ENCODE data around the gene PIGU. TPM values are rescaled to one million over a fixed set of nuclear protein-coding genes. Genes with fewer than 3 reads are reported as not detected.

PIGU gene
- total RNA-seq, 1 experiment from 2014 or later, result 25.1 TPM

DNA sequence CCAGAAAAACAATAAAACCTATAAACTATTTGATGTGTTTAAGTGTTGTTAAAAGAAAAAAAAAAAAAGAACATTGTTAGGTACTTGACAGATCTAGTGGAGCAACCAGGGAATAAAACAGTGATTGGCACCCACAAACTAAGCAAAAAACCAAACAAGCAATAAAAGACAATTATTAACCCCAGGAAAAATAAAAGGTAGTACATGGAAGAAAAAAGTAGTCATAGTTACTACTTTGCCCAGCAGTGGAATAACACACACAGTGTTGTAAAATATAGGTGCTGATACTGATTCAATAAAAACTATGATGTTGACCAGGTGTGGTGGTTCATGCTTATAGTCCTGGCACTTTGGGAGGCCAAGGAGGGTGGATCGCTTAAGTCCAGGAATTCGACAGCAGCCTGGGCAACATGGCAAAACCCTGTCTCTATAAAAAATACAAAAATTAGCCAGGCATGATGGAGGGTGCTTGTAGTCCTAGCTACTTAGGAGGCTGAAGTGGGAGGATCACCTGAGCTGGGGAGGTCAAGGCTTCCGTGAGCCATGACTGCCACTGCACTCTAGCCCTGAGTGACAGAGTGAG is 43.9 kb downstream of the PIGU start:
- Histone ChIP-seq H3K9me2 (ENCODE audit: insufficient read depth) (no peaks in the 10 kb centered on the region), H3K27ac (ENCODE audit: low read depth, low read length) (no peak overlapping the region), H3K27me3 (ENCODE audit: insufficient read depth, low read length) (no peaks in the 10 kb centered on the region), H3K79me2 (ENCODE audit: insufficient read depth, low read length) (no peaks in the 10 kb centered on the region), H2AFZ (ENCODE audit: low read depth, low read length, poor library complexity, severe bottlenecking) (no peak overlapping the region), H3K4me3 (replicated peaks in 1 of 2; ENCODE audit: low read depth in 1 of 2, low read length in 2 of 2) (no peak overlapping the region), H3K4me2 (ENCODE audit: low read length) (no peak overlapping the region), H4K20me1 (ENCODE audit: insufficient read depth) (no peaks in the 10 kb centered on the region), H3K9me3 (ENCODE audit: control insufficient read depth in 1 of 2, insufficient read depth in 1 of 2, low read depth in 1 of 2, low read length in 2 of 2) (no peaks in the 10 kb centered on the region), H3K4me1 (ENCODE audit: control insufficient read depth in 1 of 2, insufficient read depth in 2 of 2, low read length in 2 of 2) (no peaks in the 10 kb centered on the region), H3K36me3 (ENCODE audit: control insufficient read depth in 1 of 2, insufficient read depth in 2 of 2, low read length in 2 of 2) (peaks cover 0 to 5% of the 10 kb centered on the region in 2 experiments; a peak in 2 of 4 replicates), H3K9ac (ENCODE audit: low read length) (no peak overlapping the region)
- TF ChIP-seq, protein P1, sequence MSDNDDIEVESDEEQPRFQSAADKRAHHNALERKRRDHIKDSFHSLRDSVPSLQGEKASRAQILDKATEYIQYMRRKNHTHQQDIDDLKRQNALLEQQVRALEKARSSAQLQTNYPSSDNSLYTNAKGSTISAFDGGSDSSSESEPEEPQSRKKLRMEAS (IDR thresholded peaks at IDR 0.05), result no peak
- TF ChIP-seq, protein P2, sequence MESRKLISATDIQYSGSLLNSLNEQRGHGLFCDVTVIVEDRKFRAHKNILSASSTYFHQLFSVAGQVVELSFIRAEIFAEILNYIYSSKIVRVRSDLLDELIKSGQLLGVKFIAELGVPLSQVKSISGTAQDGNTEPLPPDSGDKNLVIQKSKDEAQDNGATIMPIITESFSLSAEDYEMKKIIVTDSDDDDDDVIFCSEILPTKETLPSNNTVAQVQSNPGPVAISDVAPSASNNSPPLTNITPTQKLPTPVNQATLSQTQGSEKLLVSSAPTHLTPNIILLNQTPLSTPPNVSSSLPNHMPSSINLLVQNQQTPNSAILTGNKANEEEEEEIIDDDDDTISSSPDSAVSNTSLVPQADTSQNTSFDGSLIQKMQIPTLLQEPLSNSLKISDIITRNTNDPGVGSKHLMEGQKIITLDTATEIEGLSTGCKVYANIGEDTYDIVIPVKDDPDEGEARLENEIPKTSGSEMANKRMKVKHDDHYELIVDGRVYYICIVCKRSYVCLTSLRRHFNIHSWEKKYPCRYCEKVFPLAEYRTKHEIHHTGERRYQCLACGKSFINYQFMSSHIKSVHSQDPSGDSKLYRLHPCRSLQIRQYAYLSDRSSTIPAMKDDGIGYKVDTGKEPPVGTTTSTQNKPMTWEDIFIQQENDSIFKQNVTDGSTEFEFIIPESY (IDR thresholded peaks at IDR 0.05; ENCODE audit: extremely low read depth, insufficient replicate concordance, low read length), result no peak
- TF ChIP-seq EZH2 (IDR thresholded peaks at IDR 0.05), result no peak
- no peak for TF ChIP-seq FOSL1 (IDR thresholded peaks at IDR 0.05; ENCODE audit: low read depth)
- TF ChIP-seq POLR2A (IDR thresholded peaks at IDR 0.05; ENCODE audit: borderline replicate concordance, extremely low read depth, insufficient read depth, insufficient read length), result no peak
- TF ChIP-seq POLR2AphosphoS5 (IDR thresholded peaks at IDR 0.05; ENCODE audit: low read depth, low read length), result no peak
- RAD21 ChIA-PET (ENCODE audit: low non-redundant PET in 1 of 2, low total read pairs in 2 of 2, uncharacterized antibody in 2 of 2, unreplicated experiment in 2 of 2), result no interaction called here
- no peak for DNase-seq (ENCODE audit: low read depth, low spot score)
- CTCF ChIA-PET, result no interaction called here
- no peak for ATAC-seq
- intact Hi-C loops (cut with micrococcal nuclease), result no loop called here
- POLR2A ChIA-PET, result no interaction called here
- no TSS peak for BruUV-seq (replicated peaks)

DNA sequence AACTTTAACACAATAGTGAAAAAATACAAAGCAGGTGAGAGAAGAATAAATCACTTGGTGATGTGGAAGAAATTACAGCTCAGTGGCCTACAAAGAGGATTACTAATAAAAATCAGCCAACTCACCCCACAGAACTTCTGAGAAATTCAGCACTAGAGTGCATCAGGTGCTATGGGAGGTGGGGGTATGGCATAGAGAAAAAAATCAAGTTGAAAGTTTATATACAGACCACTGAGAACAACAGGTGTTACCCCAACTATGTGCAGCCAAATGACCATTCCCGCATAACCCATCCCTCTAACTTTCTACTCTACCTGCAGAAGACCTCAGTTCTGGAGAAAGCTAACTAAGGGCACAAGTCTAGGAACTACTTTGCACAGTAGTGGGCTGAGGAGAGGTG is 47.0 kb downstream of the PIGU start:
- Histone ChIP-seq H3K4me1 (ENCODE audit: control insufficient read depth in 1 of 2, insufficient read depth in 2 of 2, low read length in 2 of 2) (0 out of 4 replicates have a peak, but pooled peaks cover 0 to 3% of the 10 kb centered on the region in 2 experiments), H3K27ac (ENCODE audit: low read depth, low read length) (no peak overlapping the region), H3K4me3 (replicated peaks in 1 of 2; ENCODE audit: low read depth in 1 of 2, low read length in 2 of 2) (no peak overlapping the region), H4K20me1 (ENCODE audit: insufficient read depth) (no peaks in the 10 kb centered on the region), H3K27me3 (ENCODE audit: insufficient read depth, low read length) (no peaks in the 10 kb centered on the region), H3K9me3 (ENCODE audit: control insufficient read depth in 1 of 2, insufficient read depth in 1 of 2, low read depth in 1 of 2, low read length in 2 of 2) (no peaks in the 10 kb centered on the region), H3K36me3 (ENCODE audit: control insufficient read depth in 1 of 2, insufficient read depth in 2 of 2, low read length in 2 of 2) (peaks cover 0 to 5% of the 10 kb centered on the region in 2 experiments; a peak in 2 of 4 replicates), H3K4me2 (ENCODE audit: low read length) (no peak overlapping the region), H3K79me2 (ENCODE audit: insufficient read depth, low read length) (no peaks in the 10 kb centered on the region), H2AFZ (ENCODE audit: low read depth, low read length, poor library complexity, severe bottlenecking) (no peak overlapping the region), H3K9ac (ENCODE audit: low read length) (no peak overlapping the region), H3K9me2 (ENCODE audit: insufficient read depth) (no peaks in the 10 kb centered on the region)
- no TSS peak for BruUV-seq (replicated peaks)
- intact Hi-C loops (cut with micrococcal nuclease), result no loop called here
- ChIA-PET CTCF (no interaction called here), RAD21 (ENCODE audit: low non-redundant PET in 1 of 2, low total read pairs in 2 of 2, uncharacterized antibody in 2 of 2, unreplicated experiment in 2 of 2) (no interaction called here), POLR2A (no interaction called here)
- ATAC-seq, result no peak
- DNase-seq (ENCODE audit: low read depth, low spot score), result no peak
- TF ChIP-seq, protein P1 (IDR thresholded peaks at IDR 0.05), result no peak
- TF ChIP-seq POLR2AphosphoS5 (IDR thresholded peaks at IDR 0.05; ENCODE audit: low read depth, low read length) (no peak), FOSL1 (IDR thresholded peaks at IDR 0.05; ENCODE audit: low read depth) (no peak)
